NCI-H526 treated with DMSO at 0.1 percent for 48 hours (cell line): ENCODE measurements around the gene GET3.
"Not testable (repeated sequence)": the region's sequence is repeated elsewhere in the genome, so short reads cannot be mapped to it uniquely, and the experiment has no call there.

Source experiments
- DNase-seq: peaks from one replicate; lab custom pipeline; 2025; lab: John Stamatoyannopoulos, UW

The GET3 gene

DNA sequence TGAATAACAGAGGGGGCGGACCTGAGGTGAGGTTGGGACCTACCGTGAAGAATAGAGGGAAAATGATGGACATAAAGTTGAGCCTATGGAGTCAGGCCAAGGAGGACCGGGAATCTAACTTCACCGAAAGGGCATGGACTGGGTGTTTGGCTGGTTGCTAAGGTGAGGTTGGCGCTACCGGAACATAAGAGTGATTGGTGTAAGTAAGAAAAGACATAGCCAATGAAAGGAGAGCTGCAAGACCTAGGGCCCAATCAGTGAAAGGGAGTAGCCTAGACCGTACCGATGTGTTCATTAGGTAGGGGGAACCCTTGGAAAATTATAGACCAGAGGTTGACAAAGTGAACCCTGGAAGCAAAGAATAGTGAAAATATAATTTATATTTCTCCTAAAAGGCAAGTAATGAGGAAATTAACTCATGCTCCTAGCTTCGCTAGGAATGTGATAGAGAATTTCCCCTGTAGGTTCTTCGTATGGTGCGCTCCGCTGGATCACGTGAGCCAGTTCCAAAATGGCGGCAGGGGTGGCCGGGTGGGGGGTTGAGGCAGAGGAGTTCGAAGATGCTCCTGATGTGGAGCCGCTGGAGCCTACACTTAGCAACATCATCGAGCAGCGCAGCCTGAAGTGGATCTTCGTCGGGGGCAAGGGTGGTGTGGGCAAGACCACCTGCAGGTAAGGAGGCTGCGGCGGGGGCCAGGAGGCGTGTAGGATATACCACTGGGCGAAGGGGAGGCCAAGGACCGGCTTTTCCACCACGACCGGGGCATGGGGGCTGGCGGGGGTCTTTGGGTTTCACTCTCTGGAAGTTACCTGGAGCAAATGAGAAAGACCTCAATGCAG is at the start of gene GET3:
Gene GET3 (plus strand): TSS at position 503 of the 840 bp plus-strand sequence. CDS start 9 bp downstream, at position 512.
- peak; percentile 99 for DNase-seq

- no peak for DNase-seq
Measured at GRCh38 chr19:12689012-12689411, 48.3 kb upstream of the GET3 start.

GRCh38 chr19:12689581-12690216 is 47.6 kb upstream of the GET3 start:
- DNase-seq: no peak

DNA sequence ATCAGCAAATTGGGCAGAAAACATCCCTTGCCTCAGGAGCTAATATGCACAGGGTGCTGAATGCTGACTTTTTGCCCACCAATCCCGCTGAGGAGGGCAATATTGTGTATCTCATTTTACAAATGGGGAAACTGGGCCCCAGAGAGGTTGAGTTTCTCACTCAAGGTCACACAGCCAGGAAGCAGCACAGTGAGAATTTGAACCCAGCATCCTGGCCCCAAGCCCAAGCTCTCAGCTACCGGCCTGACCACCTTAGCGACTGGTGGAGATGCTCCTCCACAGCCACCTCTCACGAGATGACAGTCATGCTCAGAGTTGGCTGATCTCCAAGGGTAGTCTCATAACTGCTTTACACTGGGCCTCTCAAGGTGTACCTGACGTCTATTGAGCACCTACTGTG is 44.3 kb upstream of the GET3 start:
- DNase-seq: no peak

- DNase-seq: no peak
Measured at GRCh38 chr19:12694641-12695040, 42.7 kb upstream of the GET3 start.

GRCh38 chr19:12695096-12695495 is 42.2 kb upstream of the GET3 start:
- DNase-seq: no peak

- no peak for DNase-seq
Measured at GRCh38 chr19:12695514-12695913, 41.8 kb upstream of the GET3 start.

- DNase-seq: no peak
Measured at GRCh38 chr19:12695997-12696365, 41.3 kb upstream of the GET3 start.

DNA sequence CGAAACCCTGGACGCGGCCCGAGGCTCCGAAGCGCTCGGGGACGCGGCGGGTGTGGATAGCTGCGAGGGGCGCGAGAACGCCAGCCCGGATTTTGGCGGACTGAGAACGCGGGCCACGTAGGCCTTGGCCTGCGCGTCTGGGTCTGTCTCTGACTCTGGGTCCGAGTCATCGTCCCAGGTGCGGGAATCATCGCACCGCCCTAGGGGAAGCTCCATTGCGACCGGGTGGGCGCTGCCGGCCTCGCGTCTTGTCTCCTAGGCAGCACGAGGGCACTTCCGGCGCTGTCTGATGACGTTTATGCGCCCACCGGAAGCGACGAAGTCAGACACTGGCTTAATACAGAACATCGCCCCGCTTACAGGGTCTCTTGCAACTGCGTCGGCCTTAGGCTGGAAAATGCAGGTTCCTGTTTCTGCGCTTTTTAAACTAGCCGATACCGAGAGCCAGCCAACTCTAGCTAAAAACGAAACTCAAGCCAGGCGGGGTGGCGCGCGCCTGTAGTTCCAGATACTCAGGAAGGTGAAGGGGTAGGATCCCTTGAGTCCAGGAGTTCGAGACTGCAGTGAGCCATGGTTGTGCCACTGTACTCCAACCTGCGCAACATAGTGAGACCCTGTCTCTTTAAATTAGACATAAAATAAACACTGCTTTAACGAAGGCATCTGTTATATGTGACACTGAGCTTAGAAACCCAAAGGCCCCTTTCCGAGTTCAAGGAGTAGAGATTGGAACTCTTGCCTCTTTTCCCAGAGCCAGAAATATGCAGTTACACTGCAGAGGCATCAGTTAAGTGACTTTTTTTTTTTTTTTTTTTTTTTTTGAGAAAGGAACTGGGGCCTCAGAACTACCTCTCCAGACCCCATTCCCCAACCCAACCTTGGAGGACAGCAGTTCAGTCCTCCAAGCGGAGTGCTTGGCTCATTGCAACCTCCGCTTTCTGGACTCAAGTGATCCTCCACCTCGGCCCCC is 40.6 kb upstream of the GET3 start, which contains the start of gene FBXW9:
Gene FBXW9 (minus strand): TSS at position 266 of the 970 bp plus-strand sequence. CDS start 50 bp downstream, at position 216.
- peak; percentile 41 for DNase-seq

DNA sequence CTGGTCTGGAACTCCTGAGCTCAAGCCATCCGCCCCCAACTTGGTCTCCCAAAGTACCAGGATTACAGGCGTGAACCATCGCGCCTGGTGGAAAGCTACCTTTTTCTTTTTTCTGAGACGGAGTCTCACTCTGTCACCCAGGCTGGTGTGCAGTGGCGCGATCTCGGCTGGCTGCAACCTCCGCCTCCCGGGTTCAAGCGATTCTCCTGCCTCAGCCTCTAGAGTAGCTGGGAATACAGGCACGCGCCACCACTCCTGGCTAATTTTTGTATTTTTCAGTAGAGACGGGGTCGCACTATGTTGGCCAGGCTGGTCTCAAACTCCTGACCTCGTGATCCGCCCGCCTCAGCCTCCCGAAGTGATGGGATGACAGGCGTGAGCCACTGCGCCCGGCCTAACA is 39.9 kb upstream of the GET3 start:
- not testable (repeated sequence) for DNase-seq

DNA sequence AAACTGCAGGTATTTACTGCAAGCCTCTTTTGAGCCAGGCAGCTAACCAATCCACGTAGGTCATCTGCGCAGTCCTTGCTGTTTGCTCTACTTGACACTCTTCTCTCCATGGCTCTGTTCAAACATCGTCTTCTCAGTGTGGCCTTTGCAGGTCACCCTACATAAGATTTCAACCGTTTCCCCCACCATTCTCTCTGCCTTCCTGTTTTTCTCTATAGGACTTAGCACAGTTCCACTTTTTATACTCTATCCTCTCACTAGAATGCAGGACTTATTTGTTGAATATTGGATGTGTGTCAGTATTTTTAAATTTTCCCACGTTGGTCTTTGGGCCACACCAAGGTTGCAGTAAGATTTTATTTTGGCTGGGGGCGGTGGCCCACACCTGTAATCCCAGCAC is 39.2 kb upstream of the GET3 start:
- no peak for DNase-seq

DNA sequence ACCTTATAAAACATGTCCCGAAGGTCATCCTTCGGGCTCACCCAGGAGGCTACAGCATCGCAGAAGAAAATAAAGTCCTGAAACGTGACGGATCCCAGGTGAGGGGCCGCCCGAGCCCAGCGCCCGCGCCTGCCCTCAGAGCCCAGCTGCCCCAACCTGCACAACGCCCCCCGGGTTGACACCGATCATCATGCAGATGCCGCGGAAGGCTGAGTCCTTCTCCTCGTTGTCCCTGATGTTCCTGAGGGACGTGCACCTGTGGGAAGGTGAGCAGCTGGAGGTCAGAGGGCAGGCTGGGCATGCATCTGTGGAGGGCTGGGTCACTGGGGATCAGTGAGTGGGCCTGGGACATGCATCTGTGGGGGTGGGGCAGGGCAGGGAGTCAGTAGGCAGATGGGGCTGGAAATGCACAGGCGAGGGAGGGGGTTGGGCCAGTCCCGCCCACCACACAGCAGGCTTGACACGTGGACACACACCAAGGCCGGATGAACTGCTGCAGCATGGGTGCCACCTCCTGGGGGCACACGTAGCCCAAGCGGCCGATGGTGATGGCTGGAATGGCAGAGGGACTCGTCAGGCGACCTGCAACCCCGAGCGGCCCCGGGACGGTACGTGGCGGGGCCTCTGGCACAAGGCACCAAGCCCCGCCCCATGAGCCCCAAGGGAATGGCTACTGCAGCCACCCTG is 35.6 kb upstream of the GET3 start:
- no peak for DNase-seq

DNA sequence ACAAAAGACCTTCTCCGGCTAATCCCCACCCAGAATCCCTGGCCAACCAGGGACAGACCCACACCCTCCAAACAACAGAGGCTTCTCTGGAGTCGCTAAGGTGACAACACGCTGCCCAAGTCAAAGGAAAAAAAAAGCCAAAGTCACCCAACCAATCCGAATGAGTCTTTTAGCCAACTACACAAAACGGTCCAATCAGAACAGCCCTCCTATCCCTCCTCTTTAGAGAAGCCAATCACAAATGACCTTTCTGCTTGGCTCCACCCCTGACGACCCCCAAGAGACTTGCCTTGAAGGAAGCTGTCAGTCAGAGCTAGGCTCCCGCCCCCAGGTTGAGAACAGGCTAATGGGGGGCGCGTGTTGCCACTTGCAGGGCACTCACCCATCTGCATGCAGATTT is 34.3 kb upstream of the GET3 start:
- no peak for DNase-seq

DNA sequence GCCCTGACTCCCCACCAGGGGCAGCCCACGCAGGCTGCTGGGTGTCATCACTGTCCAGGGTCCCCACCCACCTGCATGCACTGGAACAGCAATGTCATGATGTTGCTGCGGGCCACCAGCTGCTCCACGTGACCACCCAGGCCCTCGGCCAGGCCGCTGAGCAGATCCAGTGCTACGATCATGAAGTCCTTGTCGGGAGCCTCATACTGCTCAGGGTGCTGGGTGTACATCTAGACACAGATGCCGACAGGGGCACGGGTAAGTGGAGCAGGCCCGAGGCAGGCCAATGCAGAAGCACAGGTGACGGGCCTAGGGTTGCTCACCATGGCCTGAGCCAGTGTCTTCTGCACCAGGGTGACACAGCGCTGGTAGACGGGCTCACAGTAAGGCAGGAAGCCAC is 32.1 kb upstream of the GET3 start:
- DNase-seq: no peak

- no peak for DNase-seq
Measured at GRCh38 chr19:12705654-12706331, 31.5 kb upstream of the GET3 start.

DNA sequence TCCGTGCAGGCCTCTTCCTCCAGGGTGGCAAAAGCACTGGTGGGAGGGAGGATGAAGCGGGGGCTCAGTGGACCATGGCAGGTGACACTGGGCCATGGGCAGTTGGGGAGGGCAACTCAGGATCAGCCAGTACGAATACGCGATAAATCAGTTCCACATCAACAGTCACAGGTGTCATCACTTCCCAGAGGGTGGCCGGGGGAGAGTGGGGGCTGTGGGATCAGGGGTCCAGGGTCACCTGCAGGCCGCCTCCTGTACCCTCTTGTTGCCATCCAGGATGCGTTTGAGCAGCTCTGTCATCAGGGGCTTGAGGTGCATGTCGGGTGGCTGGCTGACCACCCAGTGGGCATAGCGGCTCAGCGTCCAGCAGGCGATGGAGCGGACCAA is 31.0 kb upstream of the GET3 start:
- no peak for DNase-seq

DNA sequence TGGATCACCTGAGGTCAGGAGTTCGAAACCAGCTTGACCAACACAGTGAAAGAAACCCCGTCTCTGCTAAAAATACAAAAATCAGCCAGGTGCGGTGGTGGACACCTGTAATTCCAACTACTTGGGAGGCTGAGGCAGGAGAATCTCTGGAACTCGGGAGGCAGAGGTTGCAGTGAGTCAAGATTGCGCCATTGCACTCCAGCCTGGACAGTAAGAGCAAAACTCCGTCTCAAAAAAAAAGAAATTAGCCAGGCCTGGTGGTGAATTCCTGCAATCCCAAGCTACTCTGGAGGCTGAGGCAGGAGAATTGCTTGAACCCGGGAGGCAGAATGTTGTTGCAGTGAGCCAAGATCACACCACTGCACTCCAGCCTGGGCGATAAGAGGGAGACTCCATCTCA is 28.7 kb upstream of the GET3 start:
- DNase-seq: no peak

DNA sequence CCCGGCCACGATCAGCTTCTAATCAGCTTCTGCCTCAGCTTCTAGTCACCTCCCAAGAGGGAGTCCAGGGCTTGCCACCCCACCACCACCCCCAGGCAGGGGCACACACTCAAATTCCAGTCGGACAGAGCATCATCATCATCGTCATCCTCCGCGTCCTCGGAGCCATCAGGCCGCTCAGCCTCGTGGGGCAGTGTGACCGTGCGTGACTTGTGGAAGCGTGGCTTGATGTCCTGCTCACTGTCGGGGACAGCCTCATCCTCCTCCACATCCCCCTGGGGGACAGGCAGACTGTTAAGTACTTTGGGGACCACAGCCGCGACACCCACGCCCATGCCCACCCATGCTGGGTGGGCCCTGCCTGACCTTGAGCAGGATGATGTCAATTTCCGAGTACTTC is 26.1 kb upstream of the GET3 start:
- no peak for DNase-seq

DNA sequence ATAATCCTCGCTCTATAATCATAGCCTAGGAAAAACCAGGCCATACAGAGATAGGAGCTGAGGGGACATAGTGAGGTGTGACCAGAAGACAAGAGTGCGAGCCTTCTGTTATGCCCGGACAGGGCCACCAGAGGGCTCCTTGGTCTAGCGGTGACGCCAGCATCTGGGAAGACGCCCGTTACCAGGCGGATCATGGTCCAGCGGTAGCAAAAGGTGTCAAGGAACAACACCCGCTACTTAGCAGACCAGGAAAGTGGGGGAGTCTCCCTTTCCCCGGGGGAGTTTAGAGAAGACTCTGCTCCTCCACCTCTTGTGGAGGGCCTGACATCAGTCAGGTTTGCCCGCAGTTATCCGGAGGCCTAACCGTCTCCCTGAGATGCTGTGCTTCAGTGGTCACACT is 25.2 kb upstream of the GET3 start:
- not testable (repeated sequence) for DNase-seq

GRCh38 chr19:12713304-12713703 is 24.0 kb upstream of the GET3 start:
- DNase-seq: not testable (repeated sequence)

- no peak for DNase-seq
Measured at GRCh38 chr19:12715102-12715501, 22.2 kb upstream of the GET3 start.
